HepG2 (cell line): ENCODE measurements around the gene WWC2. TPM values are rescaled to one million over a fixed set of nuclear protein-coding genes. Genes with fewer than 3 reads are reported as not detected.
A peak's percentile ranks its signal among the peaks of the same experiment; 100 is the strongest.

Experiments
- BCL3 ChIP-seq: sonication (generic); formaldehyde crosslinking; IDR thresholded peaks from 2 replicates; pipeline ENCODE4 v1.5.1; 2020; ENCODE audit warnings: mild to moderate bottlenecking, missing genetic modification reagents, moderate library complexity
- HNRNPLL ChIP-seq: fragments of 200-400 bp; formaldehyde crosslinking; IDR thresholded peaks from 2 replicates; pipeline ENCODE4 v1.6.1; 2017; ENCODE audit warnings: mild to moderate bottlenecking, low read depth, low read length; ENCODE audit not compliant: poor library complexity, severe bottlenecking
- JUND ChIP-seq: sonication (generic); formaldehyde crosslinking; IDR thresholded peaks from 2 replicates; pipeline ENCODE4 v1.8.0; 2022; ENCODE audit warnings: mild to moderate bottlenecking, missing genetic modification reagents
- MAX ChIP-seq: IDR thresholded peaks from 2 replicates; pipeline ENCODE4 v1.6.1; 2012; ENCODE audit warnings: inconsistent platforms
- NCOA1 ChIP-seq: sonication (generic); formaldehyde crosslinking; IDR thresholded peaks from 2 replicates; pipeline ENCODE4 v1.9.0; 2021; ENCODE audit warnings: missing genetic modification reagents
- RXRA ChIP-seq: sonication (generic); formaldehyde crosslinking; IDR thresholded peaks from 2 replicates; pipeline ENCODE4 v1.5.1; 2020; ENCODE audit warnings: missing genetic modification reagents
- TBX3 ChIP-seq: fragments of 450-650 bp; IDR thresholded peaks from 2 replicates; pipeline ENCODE4 v1.6.1; 2017; ENCODE audit warnings: antibody characterized with exemption, mild to moderate bottlenecking, inconsistent platforms, borderline replicate concordance
- ZFP82 ChIP-seq: sonication (generic); formaldehyde crosslinking; IDR thresholded peaks from 2 replicates; pipeline ENCODE4 v1.5.1; 2020; ENCODE audit warnings: mild to moderate bottlenecking, missing genetic modification reagents, borderline replicate concordance
- ZFY ChIP-seq: sonication (generic); formaldehyde crosslinking; IDR thresholded peaks from 2 replicates; pipeline ENCODE4 v1.4.0; 2020; ENCODE audit warnings: missing genetic modification reagents
- ZNF766 ChIP-seq: sonication (generic); formaldehyde crosslinking; IDR thresholded peaks from 2 replicates; pipeline ENCODE4 v1.5.0; 2020; ENCODE audit warnings: missing genetic modification reagents, borderline replicate concordance
- ZNF781 ChIP-seq: sonication (generic); formaldehyde crosslinking; IDR thresholded peaks from 2 replicates; pipeline ENCODE4 v1.5.1; 2020; ENCODE audit warnings: borderline replicate concordance, mild to moderate bottlenecking, missing genetic modification reagents; ENCODE audit errors: not compliant biosample characterization
- polyA plus RNA-seq, 8 experiments: library from polyadenylated mRNA; depleted of rRNA in 3 of 8; stranded (reverse) in 7 of 8; unstranded in 1 of 8; fragments of >200 nt; fragmentation: Illumina TruSeq in 4 of 8; extraction: Trizol in 4 of 8; gene quantifications; 2 replicates each; pipeline versions ENCODE4 v1.2.1 to v1.2.3, GENCODE V29; 2011 to 2016; ENCODE audit warnings: low read depth in 4 of 8, missing spikeins in 1 of 8, mixed read lengths in 1 of 8; ENCODE audit not compliant: insufficient read depth in 1 of 8
- total RNA-seq, 5 experiments: library from RNA; depleted of rRNA; stranded (reverse); fragments of >200 nt; fragmentation: Illumina TruSeq; extraction: Trizol; gene quantifications; 2 replicates each; pipeline ENCODE4 v1.2.3, GENCODE V29; 2016; ENCODE audit warnings: low read depth in 1 of 5
- TF ChIP-seq, protein P1 (sequence below): IDR thresholded peaks from 2 replicates; pipeline ENCODE4 v1.6.1; 2016; ENCODE audit warnings: low read depth, missing genetic modification reagents, missing compliant biosample characterization
- TF ChIP-seq, protein P2 (sequence below): sonication (generic); formaldehyde crosslinking; IDR thresholded peaks from 2 replicates; pipeline ENCODE4 v1.8.0; 2022; ENCODE audit warnings: missing genetic modification reagents, mild to moderate bottlenecking, moderate library complexity, borderline replicate concordance
- TF ChIP-seq, protein P3 (sequence below): sonication (generic); formaldehyde crosslinking; IDR thresholded peaks from 2 replicates; pipeline ENCODE4 v1.4.0; 2020; ENCODE audit warnings: low read depth, mild to moderate bottlenecking, missing genetic modification reagents
- TF ChIP-seq, protein P4 (sequence below): sonication (generic); formaldehyde crosslinking; IDR thresholded peaks from 2 replicates; pipeline ENCODE4 v1.4.0; 2020; ENCODE audit warnings: missing genetic modification reagents
- TF ChIP-seq, protein P5 (sequence below): sonication (generic); formaldehyde crosslinking; IDR thresholded peaks from 2 replicates; pipeline ENCODE4 v1.4.0; 2020; ENCODE audit warnings: missing genetic modification reagents, mild to moderate bottlenecking, borderline replicate concordance

WWC2 gene
- total and polyA plus RNA-seq, 2 of the 13 experiments (the other 11 are each of a cell fraction or from before 2014, with no cell fraction given): 40.0 to 50.1 TPM

DNA sequence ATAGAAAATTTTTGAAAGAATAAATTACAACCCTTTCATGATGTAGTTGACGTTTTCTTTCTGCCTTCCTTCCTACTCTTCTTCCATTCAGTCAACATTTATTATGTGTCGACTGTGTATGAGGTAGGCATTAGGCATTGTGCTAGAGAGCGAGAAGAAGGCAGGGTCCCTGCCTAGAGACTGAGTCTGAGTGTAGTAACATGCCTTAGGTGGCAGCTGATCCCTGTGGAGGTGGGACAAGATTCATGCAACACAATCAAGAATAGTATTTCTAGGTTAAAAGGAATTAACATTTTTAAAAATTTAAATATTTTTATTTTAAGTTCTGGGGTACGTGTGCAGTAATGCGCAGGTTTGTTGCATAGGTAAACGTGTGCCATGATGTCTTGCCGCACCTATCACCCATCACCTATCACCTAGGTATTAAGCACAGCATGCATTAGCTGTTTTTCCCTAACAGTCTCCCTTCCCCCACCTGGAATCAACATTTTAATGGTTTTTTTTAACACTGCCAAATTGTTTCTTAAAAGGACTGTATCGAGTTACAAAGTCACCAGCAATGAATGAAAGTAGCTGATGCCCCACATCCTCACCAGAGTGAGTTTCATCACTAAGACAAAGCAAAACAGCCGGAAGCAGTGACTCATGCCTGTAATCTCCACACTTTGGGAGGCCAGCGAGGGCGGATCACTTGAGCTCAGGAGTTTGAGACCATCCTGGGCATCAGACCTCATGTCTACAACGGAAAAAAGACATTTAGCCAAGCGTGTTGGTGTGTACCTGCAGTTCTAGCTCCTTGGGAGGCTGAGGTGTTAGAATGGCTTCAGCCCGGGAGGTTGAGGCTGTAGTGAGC lies 84.0 kb downstream of the WWC2 start (continued):
- TF ChIP-seq, protein P1, sequence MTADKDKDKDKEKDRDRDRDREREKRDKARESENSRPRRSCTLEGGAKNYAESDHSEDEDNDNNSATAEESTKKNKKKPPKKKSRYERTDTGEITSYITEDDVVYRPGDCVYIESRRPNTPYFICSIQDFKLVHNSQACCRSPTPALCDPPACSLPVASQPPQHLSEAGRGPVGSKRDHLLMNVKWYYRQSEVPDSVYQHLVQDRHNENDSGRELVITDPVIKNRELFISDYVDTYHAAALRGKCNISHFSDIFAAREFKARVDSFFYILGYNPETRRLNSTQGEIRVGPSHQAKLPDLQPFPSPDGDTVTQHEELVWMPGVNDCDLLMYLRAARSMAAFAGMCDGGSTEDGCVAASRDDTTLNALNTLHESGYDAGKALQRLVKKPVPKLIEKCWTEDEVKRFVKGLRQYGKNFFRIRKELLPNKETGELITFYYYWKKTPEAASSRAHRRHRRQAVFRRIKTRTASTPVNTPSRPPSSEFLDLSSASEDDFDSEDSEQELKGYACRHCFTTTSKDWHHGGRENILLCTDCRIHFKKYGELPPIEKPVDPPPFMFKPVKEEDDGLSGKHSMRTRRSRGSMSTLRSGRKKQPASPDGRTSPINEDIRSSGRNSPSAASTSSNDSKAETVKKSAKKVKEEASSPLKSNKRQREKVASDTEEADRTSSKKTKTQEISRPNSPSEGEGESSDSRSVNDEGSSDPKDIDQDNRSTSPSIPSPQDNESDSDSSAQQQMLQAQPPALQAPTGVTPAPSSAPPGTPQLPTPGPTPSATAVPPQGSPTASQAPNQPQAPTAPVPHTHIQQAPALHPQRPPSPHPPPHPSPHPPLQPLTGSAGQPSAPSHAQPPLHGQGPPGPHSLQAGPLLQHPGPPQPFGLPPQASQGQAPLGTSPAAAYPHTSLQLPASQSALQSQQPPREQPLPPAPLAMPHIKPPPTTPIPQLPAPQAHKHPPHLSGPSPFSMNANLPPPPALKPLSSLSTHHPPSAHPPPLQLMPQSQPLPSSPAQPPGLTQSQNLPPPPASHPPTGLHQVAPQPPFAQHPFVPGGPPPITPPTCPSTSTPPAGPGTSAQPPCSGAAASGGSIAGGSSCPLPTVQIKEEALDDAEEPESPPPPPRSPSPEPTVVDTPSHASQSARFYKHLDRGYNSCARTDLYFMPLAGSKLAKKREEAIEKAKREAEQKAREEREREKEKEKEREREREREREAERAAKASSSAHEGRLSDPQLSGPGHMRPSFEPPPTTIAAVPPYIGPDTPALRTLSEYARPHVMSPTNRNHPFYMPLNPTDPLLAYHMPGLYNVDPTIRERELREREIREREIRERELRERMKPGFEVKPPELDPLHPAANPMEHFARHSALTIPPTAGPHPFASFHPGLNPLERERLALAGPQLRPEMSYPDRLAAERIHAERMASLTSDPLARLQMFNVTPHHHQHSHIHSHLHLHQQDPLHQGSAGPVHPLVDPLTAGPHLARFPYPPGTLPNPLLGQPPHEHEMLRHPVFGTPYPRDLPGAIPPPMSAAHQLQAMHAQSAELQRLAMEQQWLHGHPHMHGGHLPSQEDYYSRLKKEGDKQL: no peak
- TF ChIP-seq, protein P2, sequence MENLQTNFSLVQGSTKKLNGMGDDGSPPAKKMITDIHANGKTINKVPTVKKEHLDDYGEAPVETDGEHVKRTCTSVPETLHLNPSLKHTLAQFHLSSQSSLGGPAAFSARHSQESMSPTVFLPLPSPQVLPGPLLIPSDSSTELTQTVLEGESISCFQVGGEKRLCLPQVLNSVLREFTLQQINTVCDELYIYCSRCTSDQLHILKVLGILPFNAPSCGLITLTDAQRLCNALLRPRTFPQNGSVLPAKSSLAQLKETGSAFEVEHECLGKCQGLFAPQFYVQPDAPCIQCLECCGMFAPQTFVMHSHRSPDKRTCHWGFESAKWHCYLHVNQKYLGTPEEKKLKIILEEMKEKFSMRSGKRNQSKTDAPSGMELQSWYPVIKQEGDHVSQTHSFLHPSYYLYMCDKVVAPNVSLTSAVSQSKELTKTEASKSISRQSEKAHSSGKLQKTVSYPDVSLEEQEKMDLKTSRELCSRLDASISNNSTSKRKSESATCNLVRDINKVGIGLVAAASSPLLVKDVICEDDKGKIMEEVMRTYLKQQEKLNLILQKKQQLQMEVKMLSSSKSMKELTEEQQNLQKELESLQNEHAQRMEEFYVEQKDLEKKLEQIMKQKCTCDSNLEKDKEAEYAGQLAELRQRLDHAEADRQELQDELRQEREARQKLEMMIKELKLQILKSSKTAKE: no peak
- TF ChIP-seq TBX3 (peak; percentile 43; the same call in 1 of the 2 replicates), JUND (CRISPR knock-in tag) (peak; percentile 88), MAX (no peak), ZFP82 (CRISPR knock-in tag) (no peak), HNRNPLL (no peak), BCL3 (CRISPR knock-in tag) (no peak), ZNF781 (CRISPR knock-in tag) (no peak), ZFY (no peak), ZNF766 (CRISPR knock-in tag) (no peak), RXRA (CRISPR knock-in tag) (peak; percentile 24; the same call in 1 of the 2 replicates), NCOA1 (CRISPR knock-in tag) (no peak)
- TF ChIP-seq, protein P3, sequence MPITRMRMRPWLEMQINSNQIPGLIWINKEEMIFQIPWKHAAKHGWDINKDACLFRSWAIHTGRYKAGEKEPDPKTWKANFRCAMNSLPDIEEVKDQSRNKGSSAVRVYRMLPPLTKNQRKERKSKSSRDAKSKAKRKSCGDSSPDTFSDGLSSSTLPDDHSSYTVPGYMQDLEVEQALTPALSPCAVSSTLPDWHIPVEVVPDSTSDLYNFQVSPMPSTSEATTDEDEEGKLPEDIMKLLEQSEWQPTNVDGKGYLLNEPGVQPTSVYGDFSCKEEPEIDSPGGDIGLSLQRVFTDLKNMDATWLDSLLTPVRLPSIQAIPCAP: no peak
- TF ChIP-seq, protein P4, sequence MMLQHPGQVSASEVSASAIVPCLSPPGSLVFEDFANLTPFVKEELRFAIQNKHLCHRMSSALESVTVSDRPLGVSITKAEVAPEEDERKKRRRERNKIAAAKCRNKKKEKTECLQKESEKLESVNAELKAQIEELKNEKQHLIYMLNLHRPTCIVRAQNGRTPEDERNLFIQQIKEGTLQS (CRISPR knock-in tag): peak; percentile 89
- TF ChIP-seq, protein P5, sequence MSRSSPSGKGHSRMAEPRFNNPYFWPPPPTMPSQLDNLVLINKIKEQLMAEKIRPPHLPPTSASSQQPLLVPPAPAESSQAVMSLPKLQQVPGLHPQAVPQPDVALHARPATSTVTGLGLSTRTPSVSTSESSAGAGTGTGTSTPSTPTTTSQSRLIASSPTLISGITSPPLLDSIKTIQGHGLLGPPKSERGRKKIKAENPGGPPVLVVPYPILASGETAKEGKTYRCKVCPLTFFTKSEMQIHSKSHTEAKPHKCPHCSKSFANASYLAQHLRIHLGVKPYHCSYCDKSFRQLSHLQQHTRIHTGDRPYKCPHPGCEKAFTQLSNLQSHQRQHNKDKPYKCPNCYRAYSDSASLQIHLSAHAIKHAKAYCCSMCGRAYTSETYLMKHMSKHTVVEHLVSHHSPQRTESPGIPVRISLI (CRISPR knock-in tag): peak; percentile 42; the same call in 1 of the 2 replicates
